NCI-H2081 treated with DMSO at 0.1 percent for 48 hours (cell line): ENCODE results near the gene ATXN7L1.
"Not testable (repeated sequence)": the region's sequence is repeated elsewhere in the genome, so short reads cannot be mapped to it uniquely, and the experiment has no call there.

ENCODE experiments used
- DNase-seq: peaks from one replicate; lab custom pipeline; 2025; lab: John Stamatoyannopoulos, UW

ATXN7L1 gene

GRCh38 chr7:105613611-105614330 lies 262.6 kb downstream of the ATXN7L1 start:
- DNase-seq: no peak

DNA sequence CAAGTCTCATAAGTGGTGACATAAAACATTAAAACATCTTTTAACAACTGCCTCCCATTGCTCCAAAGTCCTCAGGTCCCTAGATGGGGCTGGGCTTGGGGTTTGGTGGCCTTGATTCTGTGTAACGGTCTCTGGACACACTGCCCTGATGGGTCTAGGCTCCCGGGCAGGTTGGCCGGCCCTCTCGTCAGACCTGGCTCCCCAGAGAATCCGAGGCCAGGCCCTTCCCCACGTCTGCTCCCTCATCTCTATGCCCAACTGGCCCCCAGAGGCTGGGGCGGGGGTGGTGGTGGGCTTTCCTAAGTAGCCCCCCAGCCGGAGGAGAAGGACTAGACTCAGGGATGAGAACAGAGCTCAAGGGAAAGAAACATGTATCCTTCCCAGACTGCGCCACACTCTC lies 263.6 kb downstream of the ATXN7L1 start:
- DNase-seq: no peak

DNA sequence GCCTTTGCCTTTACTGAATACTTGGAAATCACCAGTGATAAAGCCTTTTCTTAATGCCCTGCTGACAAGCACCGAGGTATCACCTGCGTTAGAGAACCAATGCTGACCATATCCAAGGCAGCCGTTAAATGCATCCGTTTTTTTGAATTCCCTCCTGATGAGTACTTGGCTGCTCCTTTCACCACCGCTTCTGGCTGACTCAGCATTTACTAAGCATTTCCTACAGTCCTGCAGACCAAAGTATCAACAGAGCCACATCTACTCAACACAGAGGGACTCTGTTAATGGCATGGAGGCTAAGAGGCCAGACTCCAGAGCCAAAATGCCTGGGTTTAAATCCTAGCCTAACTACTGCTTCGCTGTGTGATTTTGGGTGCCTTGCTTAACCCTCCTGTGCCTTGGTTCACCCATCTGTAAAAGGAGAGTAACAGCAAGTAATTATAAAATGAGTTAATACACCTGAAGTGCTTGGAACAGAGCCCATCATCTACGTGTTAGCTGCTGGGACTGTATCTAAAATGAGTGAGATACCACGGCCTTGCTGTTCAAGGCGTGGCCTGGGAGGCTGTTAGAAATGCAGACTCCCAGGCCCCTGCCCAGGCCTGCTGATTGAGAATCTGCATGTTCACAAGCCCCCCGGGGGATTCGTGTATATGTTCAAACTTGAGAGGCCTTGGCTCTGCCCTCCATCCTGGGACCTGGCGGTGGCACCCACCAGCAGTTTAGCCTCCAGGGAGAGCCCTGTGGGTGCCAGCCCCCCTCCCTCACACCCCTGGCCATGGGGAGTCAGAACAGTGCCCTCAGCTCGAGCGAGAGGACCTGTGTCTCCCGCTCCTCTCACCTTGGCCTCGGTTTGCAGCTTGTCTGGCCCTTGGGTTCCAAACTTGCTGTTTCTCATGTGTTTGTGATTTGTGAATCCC lies 264.3 kb downstream of the ATXN7L1 start:
- no peak for DNase-seq

DNA sequence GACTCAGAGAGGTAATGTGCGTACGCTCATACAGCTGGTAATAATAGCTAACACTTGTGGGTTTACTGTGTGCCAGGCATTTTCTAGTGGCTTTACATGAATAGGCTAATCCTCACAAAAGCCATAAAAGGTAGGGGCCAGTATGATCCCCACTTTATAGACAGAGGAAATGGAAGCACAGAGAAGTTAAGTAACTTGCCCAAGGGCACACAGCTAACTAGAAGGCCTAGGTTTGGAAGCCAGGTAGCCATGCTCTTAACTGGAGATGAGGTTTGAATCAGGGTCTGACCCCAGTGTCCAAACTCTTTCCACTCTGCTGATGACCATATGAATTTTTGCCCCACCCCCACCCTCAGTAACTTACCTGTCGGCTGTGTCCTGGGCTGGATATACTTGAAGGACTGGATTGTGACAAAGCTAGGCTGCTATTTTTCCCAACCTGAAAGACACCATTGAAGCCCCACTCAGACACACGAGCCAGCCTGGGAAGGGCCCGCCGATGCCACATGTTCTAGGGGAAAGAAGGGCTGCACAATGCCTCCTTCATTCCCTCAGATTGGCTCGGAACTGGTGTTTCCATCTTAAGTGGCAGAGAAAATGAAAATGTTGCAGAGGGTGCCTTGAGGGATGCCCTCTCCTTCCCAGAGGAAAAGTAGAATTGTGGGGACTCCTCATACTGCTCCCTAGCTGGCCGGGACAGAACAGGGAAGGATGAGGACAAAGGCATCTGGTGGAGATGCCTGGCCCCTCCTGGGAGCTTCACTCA lies 266.1 kb downstream of the ATXN7L1 start:
- no peak for DNase-seq

DNA sequence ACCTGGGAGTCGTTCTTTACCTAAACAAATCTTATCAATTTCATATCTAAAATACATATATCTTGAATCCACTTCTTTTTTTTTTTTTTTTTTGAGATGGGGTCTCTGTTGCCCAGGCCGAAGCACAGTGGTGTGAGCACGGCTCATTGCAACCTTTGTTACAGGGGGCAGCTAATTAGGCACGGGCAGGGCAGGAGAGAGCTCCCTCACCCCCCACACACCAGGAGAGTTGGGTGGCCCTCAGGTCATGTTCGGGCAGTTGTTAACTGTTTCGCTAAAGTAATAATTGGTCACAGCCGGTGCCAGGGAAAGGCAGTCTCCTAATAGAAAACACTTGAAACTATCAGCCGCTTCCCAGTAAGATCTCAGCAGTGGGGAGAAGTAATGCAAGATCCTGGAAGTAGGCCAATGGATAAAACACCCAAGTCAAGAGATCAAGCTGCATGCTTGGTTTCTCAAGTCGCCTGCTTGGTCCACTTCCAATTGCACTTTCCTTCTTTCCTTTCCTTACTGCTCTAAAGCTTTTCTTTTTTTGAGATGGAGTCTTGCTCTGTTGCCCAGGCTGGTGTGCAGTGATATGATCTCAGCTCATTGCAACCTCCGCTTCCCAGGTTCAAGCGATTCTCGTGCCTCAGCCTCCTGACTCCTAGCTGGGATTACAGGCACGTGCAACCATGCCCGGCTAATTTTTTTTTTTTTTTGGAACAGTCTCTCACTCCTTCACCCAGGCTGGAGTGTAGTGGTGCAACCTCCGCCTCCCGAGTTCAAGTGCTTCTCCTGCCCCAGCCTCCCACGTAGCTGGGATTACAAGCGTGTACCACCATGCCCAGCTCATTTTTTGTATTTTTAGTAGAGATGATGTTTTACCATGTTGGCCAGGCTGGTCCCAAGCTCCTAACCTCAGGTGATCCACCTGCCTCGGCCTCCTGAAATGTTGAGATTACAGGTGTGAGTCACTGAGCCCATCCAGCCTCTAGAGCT lies 273.8 kb downstream of the ATXN7L1 start:
- DNase-seq: no peak

- no peak for DNase-seq
Observed at GRCh38 chr7:105600720-105601550, 275.5 kb downstream of the ATXN7L1 start.

- DNase-seq: no peak
Observed at GRCh38 chr7:105599551-105599950, 276.8 kb downstream of the ATXN7L1 start.

DNA sequence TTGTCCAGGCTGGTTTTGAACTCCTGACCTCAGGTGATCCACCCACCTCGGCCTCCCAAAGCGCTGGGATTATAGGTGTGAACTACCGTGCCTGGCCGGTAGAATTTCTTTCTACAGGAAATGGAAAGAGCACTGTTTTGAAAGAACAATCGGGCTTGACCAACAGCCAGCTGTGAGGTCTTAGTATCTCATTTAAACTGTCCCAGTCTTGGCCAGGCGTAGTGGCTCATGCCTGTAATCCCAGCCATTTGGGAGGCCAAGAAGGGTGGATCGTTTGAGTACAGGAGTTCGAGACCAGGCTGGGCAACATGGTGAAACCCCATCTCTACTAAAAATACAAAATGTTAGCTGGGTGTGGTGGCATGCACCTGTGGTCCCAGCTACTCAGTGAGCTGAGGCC lies 277.3 kb downstream of the ATXN7L1 start:
- DNase-seq: not testable (repeated sequence)

DNA sequence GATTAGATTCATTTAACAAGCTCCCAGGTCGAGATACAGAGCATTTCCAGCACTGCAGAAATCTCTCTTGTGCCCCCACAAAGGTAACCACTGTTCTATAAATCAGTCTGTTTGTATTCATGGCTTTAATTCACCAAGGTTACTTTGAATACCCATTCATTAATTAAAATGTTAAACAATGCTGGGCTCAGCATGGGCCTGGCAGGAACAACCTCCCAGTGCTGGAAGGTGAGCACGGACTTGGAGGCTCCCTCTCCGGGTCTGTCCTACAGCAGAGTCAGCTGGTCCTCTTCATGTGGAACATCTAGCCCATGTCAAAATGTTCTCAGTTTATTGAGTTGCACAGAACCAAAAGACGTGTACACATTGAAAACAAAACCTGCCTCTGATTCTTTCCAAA lies 279.5 kb downstream of the ATXN7L1 start:
- DNase-seq: no peak

DNA sequence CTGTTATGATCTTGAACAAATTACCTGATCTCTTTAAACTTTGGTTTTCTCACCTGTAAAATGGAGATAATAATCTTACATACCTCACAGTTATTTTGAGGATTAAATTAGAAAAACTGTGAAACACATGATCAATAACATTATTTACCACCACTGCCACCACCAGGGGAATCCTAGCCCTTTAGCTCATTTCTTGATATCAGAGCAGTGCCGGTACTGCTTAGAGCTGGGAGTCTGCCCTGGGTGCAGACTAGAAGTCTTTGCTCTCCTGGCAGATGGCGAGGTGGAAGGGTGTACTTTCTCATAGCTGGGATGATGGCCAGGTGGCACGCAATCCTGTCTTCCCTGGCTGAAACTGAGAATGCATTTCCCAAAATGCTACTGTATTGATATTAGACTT lies 282.4 kb downstream of the ATXN7L1 start:
- no peak for DNase-seq

DNA sequence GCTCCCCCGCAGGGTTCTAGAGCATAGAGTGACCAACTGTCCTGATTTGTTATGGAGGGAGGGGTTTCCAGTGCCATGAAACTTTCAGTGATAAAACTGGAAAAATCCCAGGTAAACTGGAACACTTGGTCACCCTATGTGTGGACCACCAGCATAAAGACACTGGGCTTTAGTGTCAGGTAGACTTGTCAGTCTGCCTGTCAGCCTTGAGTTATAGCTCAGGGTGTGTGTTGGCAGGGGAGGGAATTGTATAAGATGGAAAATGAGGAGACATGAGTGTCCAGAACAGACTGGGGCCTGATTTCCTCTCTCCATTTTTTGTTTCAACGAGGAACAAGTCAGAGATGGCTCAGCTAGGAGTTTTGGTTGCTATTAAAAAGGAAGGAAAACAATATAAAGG lies 284.9 kb downstream of the ATXN7L1 start:
- no peak for DNase-seq

DNA sequence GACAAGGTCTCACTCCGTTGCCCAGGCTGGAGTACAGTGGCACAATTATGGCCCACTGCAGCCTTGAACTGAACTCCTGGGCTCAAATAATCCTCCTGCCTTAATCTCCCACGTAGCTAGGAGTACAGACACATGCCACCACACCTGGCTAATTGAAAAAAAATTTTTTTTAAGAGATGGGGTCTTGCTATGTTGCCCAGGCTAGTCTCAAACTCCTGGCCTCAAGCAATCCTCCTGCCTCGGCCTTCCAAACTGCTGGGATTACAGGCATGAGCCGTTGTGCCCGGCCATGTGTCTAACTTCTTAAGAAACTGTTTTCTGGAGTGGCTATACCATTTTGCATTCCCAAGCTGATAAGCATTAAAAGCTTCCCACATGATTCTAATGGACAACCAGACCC lies 285.6 kb downstream of the ATXN7L1 start:
- no peak for DNase-seq

- peak; percentile 47 for DNase-seq
Observed at GRCh38 chr7:105589356-105590077, 286.9 kb downstream of the ATXN7L1 start.

- no peak for DNase-seq
Observed at GRCh38 chr7:105587909-105588635, 288.3 kb downstream of the ATXN7L1 start.

GRCh38 chr7:105585850-105586500 lies 290.4 kb downstream of the ATXN7L1 start:
- DNase-seq: no peak

- no peak for DNase-seq
Observed at GRCh38 chr7:105584165-105584564, 292.2 kb downstream of the ATXN7L1 start.

- no peak for DNase-seq
Observed at GRCh38 chr7:105583061-105583460, 293.3 kb downstream of the ATXN7L1 start.

DNA sequence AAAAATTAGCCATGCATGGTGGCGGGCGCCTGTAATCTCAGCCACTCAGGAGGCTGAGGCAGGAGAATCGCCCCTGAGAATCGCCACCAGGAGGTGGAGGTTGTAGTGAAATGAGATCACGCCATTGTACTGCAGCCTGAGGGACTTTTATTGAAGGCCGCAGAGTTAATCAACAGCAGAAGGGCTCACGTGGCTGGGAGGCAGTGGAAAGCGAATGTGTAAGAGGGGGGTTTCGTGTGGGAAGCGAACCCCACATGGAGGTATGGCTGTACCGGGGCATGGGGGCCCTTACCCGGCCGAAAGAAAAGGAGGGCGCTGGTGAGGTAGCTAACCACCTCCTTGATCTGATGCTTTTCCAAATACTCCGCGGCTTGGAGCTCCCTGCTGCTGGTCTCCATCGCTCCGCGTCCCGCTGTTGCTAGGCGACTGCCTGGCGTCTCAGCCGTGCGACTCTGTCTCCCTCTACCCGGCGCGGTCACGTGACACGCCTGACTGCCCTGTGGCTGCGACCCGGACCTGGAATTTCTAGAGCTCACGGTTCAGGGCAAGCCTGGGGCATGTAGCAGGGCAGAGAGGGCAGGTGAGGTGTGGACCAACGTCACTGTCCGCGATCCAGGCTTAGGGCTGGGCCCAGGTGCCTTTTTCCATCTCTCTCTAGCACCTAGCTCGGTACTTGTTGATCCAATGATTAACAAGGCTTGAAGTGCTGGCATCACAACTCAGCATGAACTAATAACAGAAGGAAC lies 295.2 kb downstream of the ATXN7L1 start, which contains the start of gene EFCAB10:
Gene EFCAB10 (minus strand): TSS at position 428 of the 746 bp plus-strand sequence. CDS start 30 bp downstream, at position 398.
- no peak for DNase-seq
